Measurements from ENCODE around the gene LMBRD1.

DNA sequence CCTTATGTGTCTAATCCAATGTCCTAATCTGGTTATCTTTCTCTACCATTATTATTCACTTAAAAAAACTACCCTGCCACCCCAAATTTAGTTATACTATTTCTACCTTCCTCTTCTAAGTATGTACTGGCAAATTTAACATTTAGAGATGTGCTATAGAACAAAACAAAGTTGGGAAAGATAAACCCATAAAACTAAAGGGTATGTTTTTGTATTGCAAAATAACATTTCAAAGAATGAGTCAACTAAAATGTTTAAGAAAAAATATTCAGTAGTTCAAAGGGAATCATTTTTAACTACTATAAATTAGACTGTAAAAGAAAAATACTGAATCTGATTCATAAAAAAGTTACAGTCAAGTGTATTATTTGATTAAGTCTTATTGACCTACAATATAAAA, 103.0 kb downstream of the LMBRD1 start:
- TF ChIP-seq POLR2A (IDR thresholded peaks at IDR 0.05): no peak
- TF ChIP-seq, protein P1, sequence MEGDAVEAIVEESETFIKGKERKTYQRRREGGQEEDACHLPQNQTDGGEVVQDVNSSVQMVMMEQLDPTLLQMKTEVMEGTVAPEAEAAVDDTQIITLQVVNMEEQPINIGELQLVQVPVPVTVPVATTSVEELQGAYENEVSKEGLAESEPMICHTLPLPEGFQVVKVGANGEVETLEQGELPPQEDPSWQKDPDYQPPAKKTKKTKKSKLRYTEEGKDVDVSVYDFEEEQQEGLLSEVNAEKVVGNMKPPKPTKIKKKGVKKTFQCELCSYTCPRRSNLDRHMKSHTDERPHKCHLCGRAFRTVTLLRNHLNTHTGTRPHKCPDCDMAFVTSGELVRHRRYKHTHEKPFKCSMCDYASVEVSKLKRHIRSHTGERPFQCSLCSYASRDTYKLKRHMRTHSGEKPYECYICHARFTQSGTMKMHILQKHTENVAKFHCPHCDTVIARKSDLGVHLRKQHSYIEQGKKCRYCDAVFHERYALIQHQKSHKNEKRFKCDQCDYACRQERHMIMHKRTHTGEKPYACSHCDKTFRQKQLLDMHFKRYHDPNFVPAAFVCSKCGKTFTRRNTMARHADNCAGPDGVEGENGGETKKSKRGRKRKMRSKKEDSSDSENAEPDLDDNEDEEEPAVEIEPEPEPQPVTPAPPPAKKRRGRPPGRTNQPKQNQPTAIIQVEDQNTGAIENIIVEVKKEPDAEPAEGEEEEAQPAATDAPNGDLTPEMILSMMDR (IDR thresholded peaks at IDR 0.05): no peak
- no peak for TF ChIP-seq POLR2AphosphoS5 (IDR thresholded peaks at IDR 0.05)

All from transverse colon (tissue), 4 donors.